ENCODE measurements around the gene MYH6. TPM values are rescaled to one million over a fixed set of nuclear protein-coding genes. Genes with fewer than 3 reads are reported as not detected.
"Not testable (repeated sequence)": the region's sequence is repeated elsewhere in the genome, so short reads cannot be mapped to it uniquely, and the experiment has no call there.

MYH6 gene
- under 1 TPM in 1 of 4 donors, not detected in 3; 0.20 TPM for total RNA-seq

DNA sequence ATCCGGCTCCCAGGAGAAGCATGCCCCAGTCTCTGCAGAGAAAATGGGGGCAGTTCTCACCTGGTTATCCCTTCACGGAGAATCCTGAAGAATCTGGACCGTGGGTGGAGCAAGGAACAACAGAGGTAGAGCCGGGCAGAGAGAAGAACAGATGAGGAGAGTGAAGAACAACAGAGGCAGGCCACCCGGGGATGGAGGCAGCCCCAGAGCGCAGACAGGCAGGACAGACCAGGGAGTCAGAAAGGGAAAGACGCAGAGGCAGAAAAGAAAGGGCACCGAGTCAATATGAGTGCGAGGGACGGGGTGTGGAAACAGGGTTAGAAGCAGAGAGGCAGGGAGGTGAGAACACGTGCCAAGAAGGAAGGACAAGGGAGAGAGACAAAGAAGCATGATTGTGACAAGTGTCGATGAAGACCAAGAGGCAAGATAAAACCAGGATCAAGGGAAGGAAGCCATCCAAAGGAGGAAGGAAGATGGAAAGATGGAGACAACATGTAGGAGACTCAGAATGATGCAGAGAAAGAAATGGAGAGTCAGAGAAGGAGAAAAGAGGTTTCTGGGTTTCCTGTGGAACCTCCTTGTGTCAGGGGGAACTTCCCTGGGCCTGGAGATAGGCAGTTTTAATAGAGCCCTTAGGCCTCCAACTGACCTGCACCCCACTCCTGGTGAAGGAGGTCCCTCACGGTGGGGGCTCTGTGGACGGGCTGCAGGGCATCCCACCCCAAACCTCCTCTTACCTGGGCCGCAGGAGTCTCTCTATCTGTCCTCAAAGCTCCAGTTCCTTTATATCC lies at the start of gene MYH6:
Gene MYH6, minus strand, starts transcription at position 758 of the 791 bp plus-strand sequence. CDS start 1,050 bp downstream, outside the sequence.
- intact Hi-C loops (cut with DNase I; ENCODE audit: low total_unique reads), result loop anchor here (5.0 kb wide), 1 partner anchor 1050 kb away; no protein-coding TSS in a partner anchor
- TF ChIP-seq POLR2A (IDR thresholded peaks at IDR 0.05), result no peak
- no peak for TF ChIP-seq CTCF (IDR thresholded peaks at IDR 0.05)
- no peak for DNase-seq (ENCODE audit: low spot score in 2 of 2)
- no peak within 1 kb of the TSS for H3K4me3 ChIP-seq (ENCODE audit: low read depth, poor library complexity, severe bottlenecking)
- WGBS, 2 donors, result 78 to 79% methylated on average over 15 of the region's 15 CpGs

DNA sequence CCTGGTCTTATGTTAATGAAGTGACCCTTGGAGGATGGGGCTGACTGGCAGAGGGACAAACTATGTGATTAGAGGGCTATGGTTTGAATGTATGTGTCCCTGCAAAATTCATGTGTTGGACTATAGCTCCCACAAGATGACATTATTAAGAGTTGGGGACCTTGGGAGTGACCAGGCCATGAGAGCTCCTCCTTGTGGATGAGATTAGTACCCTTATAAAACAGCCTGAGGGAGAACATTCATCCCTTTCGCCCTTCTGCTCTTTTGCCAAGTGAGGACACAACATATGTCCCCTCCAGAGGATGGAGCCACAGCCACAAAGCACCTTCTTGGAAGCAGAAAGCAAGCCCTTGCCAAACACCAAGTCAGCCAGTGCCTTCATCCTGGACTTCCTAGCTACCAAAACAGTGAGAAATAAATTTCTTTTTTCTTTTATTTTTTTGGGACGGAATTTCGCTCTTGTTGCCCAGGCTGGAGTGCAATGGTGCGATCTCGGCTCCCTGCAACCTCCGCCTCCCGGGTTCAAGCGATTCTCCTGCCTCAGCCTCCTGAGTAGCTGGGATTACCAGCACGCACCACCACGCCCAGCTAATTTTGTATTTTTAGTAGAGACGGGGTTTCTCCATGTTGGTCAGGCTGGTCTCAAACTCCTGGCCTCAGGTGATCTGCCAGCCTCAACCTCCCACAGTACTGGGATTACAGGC lies 49.0 kb upstream of the MYH6 start:
- DNase-seq (ENCODE audit: low spot score in 2 of 2); H3K4me3 ChIP-seq (ENCODE audit: low read depth, poor library complexity, severe bottlenecking); intact Hi-C loops (cut with DNase I; ENCODE audit: low total_unique reads): not testable (repeated sequence)
- WGBS, 2 donors, result 85 to 87% methylated on average over 11 of the region's 11 CpGs

DNA sequence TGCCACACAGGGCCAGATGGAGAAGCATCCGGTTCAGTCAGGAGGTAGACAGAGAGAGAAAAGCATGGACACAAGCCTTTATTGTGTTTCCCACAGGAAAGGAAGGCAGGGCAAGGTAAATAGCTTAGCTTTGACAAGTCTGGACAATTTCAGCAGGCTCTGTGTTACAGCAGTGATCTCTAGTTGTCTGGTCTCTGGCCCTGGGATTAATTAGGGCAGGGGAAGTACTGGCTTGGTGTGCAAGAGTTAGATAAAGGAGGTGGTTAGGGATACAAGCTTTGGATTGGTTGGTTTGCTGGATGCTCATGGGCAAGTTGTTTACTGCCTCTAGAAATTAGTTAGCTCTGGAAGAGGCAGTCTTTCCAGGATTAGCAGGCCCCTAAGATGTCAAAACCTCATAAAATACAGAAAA lies 46.4 kb upstream of the MYH6 start:
- intact Hi-C loops (cut with DNase I; ENCODE audit: low total_unique reads), result no loop called here
- 4 to 23% methylated on average over 1 of the region's 1 CpG for WGBS, 2 donors
- H3K4me3 ChIP-seq (ENCODE audit: low read depth, poor library complexity, severe bottlenecking), result no peak overlapping the region
- DNase-seq (ENCODE audit: low spot score in 2 of 2), result no peak
- TF ChIP-seq CTCF (IDR thresholded peaks at IDR 0.05), result no peak
- TF ChIP-seq POLR2A (IDR thresholded peaks at IDR 0.05), result no peak

DNA sequence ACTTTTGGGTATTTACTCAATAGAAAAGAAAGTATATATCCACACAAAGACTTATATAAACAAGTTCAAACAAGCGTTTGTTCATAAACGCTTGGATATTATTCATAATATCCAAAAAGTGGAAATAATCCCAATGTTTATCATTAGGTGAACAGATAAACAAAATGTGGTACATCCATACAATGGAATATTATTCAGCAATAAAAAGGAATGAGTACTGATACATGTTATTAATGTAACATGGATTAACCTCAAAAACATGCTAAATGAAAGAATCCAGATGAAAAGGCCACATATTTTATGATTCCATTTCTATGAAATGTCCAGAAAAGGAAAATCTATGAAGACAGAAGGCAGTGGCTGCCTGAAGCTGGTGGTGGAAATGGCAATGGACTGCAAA lies 44.2 kb upstream of the MYH6 start:
- no peak for TF ChIP-seq CTCF (IDR thresholded peaks at IDR 0.05)
- TF ChIP-seq POLR2A (IDR thresholded peaks at IDR 0.05), result no peak
- intact Hi-C loops (cut with DNase I; ENCODE audit: low total_unique reads), result no loop called here
- DNase-seq (ENCODE audit: low spot score in 2 of 2), result no peak
- 91 to 93% methylated on average over 2 of the region's 2 CpGs for WGBS, 2 donors
- no peak overlapping the region for H3K4me3 ChIP-seq (ENCODE audit: low read depth, poor library complexity, severe bottlenecking)

- intact Hi-C loops (cut with DNase I; ENCODE audit: low total_unique reads), result no loop called here
- no peak overlapping the region for H3K4me3 ChIP-seq (ENCODE audit: low read depth, poor library complexity, severe bottlenecking)
- no peak for DNase-seq (ENCODE audit: low spot score in 2 of 2)
- no peak for TF ChIP-seq CTCF (IDR thresholded peaks at IDR 0.05)
- no peak for TF ChIP-seq POLR2A (IDR thresholded peaks at IDR 0.05)
- WGBS, 2 donors, result 75 to 84% methylated on average over 2 of the region's 2 CpGs
Observed at GRCh38 chr14:23450379-23450778, 42.3 kb upstream of the MYH6 start.

GRCh38 chr14:23449314-23449713 lies 41.2 kb upstream of the MYH6 start:
- WGBS, 2 donors, result 68 to 78% methylated on average over 1 of the region's 1 CpG
- no peak for DNase-seq (ENCODE audit: low spot score in 2 of 2)
- intact Hi-C loops (cut with DNase I; ENCODE audit: low total_unique reads), result loop anchor here (10.0 kb wide), 1 partner anchor 105 kb away; no protein-coding TSS in a partner anchor
- TF ChIP-seq POLR2A (IDR thresholded peaks at IDR 0.05), result no peak
- no peak for TF ChIP-seq CTCF (IDR thresholded peaks at IDR 0.05)
- H3K4me3 ChIP-seq (ENCODE audit: low read depth, poor library complexity, severe bottlenecking), result no peak overlapping the region

Data from lower leg skin (tissue), 4 donors.